ENCODE results near the gene PDE6B.

Gene PDE6B

GRCh38 chr4:675036-675882 lies 49.9 kb downstream of the PDE6B start:
- no peak for DNase-seq

- DNase-seq = no peak
Measured at GRCh38 chr4:675980-676870, 50.9 kb downstream of the PDE6B start.

GRCh38 chr4:676871-677235 lies 51.5 kb downstream of the PDE6B start:
- no peak for DNase-seq

- DNase-seq = no peak
Measured at GRCh38 chr4:677431-678293, 52.3 kb downstream of the PDE6B start.

- DNase-seq = no peak
Measured at GRCh38 chr4:678331-679103, 53.1 kb downstream of the PDE6B start.

GRCh38 chr4:679104-679481 lies 53.7 kb downstream of the PDE6B start:
- no peak for DNase-seq

GRCh38 chr4:679629-680028 lies 54.3 kb downstream of the PDE6B start:
- DNase-seq = no peak

GRCh38 chr4:680091-680490 lies 54.7 kb downstream of the PDE6B start:
- no peak for DNase-seq

GRCh38 chr4:680551-680927 lies 55.2 kb downstream of the PDE6B start:
- DNase-seq = no peak

- DNase-seq = peak in 1 of 2 donors; percentile 18
Measured at GRCh38 chr4:680928-681645, 55.7 kb downstream of the PDE6B start.

GRCh38 chr4:681736-682451 lies 56.5 kb downstream of the PDE6B start:
- DNase-seq = no peak

GRCh38 chr4:682490-683172 lies 57.3 kb downstream of the PDE6B start:
- no peak for DNase-seq

- no peak for DNase-seq
Measured at GRCh38 chr4:683247-683897, 58.0 kb downstream of the PDE6B start.

GRCh38 chr4:683982-684622 lies 58.7 kb downstream of the PDE6B start:
- DNase-seq = no peak

GRCh38 chr4:684623-685327 lies 59.4 kb downstream of the PDE6B start:
- DNase-seq = no peak

GRCh38 chr4:685679-686412 lies 60.5 kb downstream of the PDE6B start:
- DNase-seq = no peak

GRCh38 chr4:686413-687040 lies 61.2 kb downstream of the PDE6B start:
- DNase-seq = no peak

All from bone marrow (tissue), 2 donors.